HG03575 (cell line): ENCODE results near the gene GHRH.

Source experiments
- ATAC-seq: cut with Tn5 transposase; IDR thresholded peaks from one replicate; pipeline ENCODE4 v1.9.1; 2021; ENCODE audit not compliant: unreplicated experiment, insufficient number of reproducible peaks, low FRiP score; ENCODE audit errors: extremely low read depth

GHRH gene

GRCh38 chr20:37261714-37262113, at the start of gene GHRH:
Gene GHRH (minus strand): TSS chr20:37261814. CDS start chr20:37256889, 4,925 bp downstream.
- ATAC-seq, result no peak

DNA sequence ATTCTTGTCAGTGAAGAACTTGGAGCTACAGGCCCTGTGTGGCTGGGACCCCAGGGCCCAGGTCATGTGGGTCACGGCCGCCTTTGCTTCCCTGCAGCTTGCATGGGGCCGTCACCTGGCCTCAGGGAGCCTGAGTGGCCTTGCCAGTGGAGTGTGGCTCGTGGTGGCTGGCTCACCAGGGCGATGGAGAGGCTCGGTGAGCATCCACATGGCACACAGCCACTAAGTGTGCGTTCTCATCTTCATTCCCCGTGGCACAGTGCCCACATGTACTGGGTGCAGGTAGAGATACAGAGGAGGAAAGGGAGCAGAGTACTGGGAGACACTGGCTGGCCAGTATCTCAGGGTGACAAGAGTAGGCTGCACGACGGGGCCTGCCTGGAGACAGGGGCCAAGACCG, 49.3 kb upstream of the GHRH start:
- no peak for ATAC-seq

DNA sequence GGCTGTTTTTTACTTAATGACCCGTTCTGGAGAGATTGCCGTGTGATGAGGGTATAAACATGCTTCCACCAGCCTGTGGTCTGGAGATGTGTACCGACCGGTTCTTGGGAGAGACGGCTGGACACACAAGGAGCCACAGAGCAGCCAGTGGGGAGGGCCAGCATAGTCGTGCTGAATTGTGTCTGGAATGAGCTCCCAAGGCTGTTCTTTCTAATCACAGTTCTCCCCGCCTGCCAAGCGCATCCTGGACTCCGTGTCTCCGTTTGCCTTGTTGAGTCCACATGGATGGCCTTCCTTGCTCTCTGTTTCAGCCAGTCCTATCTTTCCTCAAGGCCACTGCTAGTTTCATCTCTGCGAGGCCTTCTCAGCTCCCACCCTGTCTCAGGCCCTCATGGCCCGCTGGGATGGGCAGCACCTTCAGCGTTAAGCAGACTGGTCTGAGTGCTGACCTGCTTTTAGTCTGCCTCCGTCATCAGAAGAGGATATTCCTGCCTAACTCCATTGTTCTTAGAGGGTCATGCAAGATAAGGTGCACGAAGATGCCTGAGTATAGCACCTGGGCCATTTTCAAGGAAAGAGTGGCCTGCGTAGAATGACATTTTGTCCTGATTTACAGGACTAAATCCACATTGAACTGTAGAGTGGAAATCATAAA, 48.4 kb upstream of the GHRH start:
- ATAC-seq, result no peak

DNA sequence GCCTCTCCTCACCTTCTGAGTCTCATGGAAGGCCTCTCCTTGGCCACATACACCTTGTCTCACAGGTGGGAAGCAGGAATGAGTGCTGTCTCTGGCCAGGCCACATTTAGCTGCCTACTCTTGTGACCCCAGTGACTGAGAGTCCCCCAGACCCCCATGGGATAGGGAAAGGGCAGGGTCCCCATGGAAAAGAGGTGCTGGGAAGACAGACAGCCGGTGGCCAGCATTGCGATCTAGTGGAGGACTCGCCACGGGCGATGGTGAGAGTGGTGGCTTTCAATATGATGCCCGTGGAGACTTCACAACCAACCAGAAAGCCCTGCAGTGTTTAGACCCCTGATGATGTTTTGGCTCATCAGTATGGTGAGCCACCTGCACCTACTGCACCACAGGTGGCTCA, 47.7 kb upstream of the GHRH start:
- ATAC-seq, result no peak

DNA sequence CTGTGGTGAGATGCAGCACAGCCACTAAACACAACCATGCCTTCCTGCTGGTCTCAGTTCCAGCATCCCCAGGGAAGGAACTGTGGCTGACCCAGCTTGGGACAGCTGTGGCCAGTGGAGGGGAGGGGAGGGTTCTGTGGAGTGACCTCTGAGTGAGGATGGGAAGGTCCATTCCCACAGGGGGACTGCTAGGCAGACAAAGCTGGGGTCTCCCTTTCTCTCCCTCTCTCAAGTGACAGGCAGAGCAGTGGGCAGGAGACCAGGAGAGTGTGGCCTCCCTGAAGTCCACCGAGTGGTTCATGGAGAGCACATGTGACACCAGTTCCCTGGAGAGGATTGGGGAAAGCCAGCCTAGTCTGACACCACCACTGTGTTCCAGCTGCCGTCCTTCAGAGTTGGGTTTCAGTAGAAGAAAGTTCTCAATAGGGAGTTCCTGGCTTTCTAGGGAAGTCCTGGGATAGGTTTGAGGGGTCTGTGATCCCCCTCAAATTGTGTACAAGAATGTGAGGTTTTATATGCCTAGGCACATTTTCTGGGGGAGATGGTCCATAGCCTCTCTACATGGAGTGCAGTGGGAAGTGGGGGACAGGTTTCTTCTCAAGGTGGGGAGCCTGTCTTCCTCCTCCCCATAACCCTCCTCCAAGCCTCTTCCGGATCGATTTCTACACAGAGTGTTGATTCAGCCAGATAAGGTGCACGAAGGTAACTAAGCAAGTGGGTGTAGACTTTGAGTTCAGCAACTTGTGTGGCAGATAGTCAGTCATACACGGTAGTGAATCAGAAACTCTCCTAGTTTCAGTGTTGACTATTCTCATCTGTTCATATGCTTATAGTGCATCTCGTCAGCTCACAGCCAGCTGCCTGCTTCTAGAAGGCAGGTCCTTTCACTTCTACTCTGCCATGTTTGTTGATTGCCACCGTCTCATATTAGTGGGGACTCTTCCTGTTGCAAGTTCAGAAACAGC, 46.8 kb upstream of the GHRH start:
- ATAC-seq, result peak; percentile 69

DNA sequence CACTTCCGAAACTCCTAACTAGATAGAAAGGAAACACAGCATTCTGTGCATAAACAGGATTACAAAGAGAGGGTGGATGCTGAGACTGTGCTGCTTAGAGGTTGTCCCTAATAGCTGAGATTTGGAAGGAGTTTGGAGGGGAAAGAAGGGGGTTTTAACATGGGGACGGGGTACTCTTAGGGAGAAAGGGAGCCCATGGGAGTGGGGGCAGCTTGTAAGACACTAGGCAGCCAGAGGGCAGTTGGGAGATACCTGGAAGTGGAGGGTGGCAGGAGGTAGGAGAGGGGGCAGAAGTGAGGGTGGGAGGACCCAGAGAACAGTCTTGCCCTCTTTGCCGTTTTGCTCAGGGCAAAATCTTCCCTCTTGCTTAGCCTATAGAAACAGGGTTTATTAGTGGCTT, 44.2 kb upstream of the GHRH start:
- no peak for ATAC-seq

DNA sequence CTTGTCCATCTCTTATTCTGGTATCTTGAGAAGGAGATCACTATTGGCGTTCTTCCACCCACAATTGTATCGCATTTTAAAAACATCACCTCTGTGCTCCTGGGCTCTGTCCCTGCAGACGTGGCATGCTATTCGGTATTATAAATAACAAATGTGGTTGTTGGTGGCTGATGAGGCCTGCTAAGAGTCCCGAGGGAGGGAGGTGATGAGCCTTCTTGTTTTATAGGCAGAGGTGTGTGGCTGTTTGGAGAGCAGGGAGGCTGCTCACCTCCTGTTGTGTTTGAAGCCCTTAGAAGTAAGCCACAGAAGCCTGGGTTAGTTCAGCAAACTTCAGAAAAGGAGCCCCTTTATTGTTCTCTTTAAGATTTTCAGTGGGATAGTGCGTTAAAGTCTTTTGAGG, 43.5 kb upstream of the GHRH start:
- no peak for ATAC-seq

- no peak for ATAC-seq
These were observed 42.0 kb upstream of the GHRH start for GRCh38 chr20:37303637-37304036.

- ATAC-seq, result no peak
These were observed 41.4 kb upstream of the GHRH start for GRCh38 chr20:37302981-37303380.

GRCh38 chr20:37301558-37301957, 39.9 kb upstream of the GHRH start:
- no peak for ATAC-seq

- no peak for ATAC-seq
These were observed 39.5 kb upstream of the GHRH start for GRCh38 chr20:37301120-37301519.

DNA sequence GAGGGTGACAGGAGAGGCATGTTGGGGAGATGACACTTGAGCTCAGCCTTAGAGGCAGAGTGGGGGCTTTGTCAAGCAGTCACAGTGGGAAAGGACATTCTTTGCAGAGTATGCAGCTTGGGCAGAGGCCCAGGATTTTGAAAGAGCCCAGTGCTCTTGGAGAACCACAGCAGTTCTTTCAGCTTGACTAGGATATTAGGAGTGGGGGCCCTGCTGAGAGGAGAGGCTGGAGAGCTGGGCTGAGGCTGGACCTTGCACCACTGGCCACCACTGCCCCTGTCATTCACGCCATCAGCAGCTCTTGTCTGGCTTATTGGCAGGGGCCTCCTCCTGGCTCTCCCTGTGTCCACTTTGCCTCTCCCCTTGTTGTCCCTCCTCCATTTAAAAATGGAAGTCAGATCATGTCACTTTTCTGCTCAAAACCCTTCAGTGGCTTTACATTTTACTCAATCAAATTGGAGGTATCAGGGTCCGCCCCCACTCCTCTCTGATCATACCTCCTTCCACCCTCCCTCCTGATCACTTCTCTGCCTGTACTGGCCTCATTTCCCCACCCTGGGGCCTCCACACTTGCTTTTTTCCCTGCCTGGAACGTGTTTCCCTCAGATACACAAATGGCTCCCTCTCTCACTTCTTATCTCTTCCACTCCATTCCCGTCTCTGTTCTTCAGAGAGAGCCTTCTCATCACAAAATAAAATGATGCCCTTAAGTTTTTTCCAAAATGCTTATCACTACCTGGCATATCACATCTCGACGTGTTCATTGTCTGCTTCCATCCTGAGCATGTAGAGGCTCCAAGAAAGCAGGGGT, 38.3 kb upstream of the GHRH start:
- no peak for ATAC-seq

GRCh38 chr20:37298190-37298939, 36.8 kb upstream of the GHRH start:
- no peak for ATAC-seq

- no peak for ATAC-seq
These were observed 35.6 kb upstream of the GHRH start for GRCh38 chr20:37297066-37297736.

GRCh38 chr20:37296371-37296770, 34.8 kb upstream of the GHRH start:
- no peak for ATAC-seq

GRCh38 chr20:37295595-37295994, 34.0 kb upstream of the GHRH start:
- ATAC-seq, result no peak

- no peak for ATAC-seq
These were observed 33.4 kb upstream of the GHRH start for GRCh38 chr20:37295001-37295400.

DNA sequence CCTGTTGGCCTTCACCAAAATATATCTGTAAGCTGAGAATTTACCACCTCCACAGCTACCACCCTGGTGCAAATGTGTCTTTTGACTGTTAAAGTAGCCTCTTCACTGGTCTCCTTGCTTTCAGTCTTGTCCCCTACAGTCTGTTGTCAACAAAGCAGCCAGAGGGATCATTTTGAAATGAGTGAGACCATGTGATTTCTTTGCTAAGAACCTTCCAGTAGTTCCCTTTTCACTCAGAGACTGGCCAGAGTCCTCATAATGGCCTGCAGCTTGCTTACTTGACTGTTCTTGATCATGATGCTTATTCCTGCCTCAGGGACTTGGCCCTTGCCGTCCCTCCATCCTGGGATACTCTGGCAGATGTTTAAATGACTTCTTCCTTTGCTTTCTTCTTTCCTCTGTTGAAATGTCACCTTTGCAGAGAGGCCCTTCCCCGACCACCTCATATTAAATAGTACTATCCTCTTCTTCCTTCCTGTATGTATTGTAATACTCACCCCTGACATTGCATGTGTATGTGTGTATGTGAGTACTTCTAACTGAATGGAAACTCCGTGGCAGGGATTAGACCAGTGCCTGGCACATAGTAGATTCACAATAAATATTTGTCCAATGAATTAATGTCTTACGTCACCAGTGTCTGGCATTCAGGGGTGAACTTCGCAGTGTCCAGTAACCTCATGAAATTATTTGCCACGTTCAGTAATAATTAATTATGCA, 32.8 kb upstream of the GHRH start:
- ATAC-seq, result no peak
